K562 (cell line): Measurements from ENCODE around the gene TMEM150C. TPM values are rescaled to one million over a fixed set of nuclear protein-coding genes. Genes with fewer than 3 reads are reported as not detected.

Experiments
- ATAC-seq: fragments of 200-7000 bp; cut with Tn5 transposase; 3 replicates; pipeline ENCODE4 v1.9.1; 2020; ENCODE audit warnings: moderate library complexity
- BruUV-seq: library from RNA; stranded (reverse); fragments of 400-500 nt; replicated peaks from 2 replicates; lab custom pipeline; 2021; lab: Mats Ljungman, UMichigan
- CTCF ChIA-PET: fragments of 300-600 bp; formaldehyde crosslinking; extraction: SDS; loops from one replicate; lab custom pipeline; 2021; ENCODE audit warnings: low intra/inter-chr PET ratio; lab: Yijun Ruan, JAX
- POLR2A ChIA-PET: fragments of 300-600, 350-650 bp; sonication (Branson Sonifier 250); formaldehyde crosslinking; extraction: SDS; loops from one replicate; lab custom pipeline; 2021; ENCODE audit warnings: antibody characterized with exemption, inconsistent platforms; lab: Yijun Ruan, JAX
- DNase-seq, 4 experiments: peaks; one replicate each; pipeline versions ENCODE4 v3.0.0 to v3.0.0-alpha.2; 2011 to 2018; ENCODE audit warnings: low spot score in 3 of 4, mixed read lengths in 3 of 4; ENCODE audit errors: extremely low read depth in 1 of 4
- FAIRE-seq: peaks from 2 replicates; lab custom pipeline; 2011; peaks lifted over from hg19 to GRCh38; lab: Jason Lieb, UNC
- H2AFZ ChIP-seq: 2 replicates; pipeline ENCODE4 v1.6.0; 2011; ENCODE audit warnings: low read depth, low read length, control low read depth, inconsistent platforms
- H3K27ac ChIP-seq: fragments of 200-600 bp; 3 replicates; pipeline ENCODE4 v1.8.0; 2011; ENCODE audit warnings: low read depth, mild to moderate bottlenecking, control low read depth, inconsistent platforms, low read length, moderate library complexity, mixed read lengths; ENCODE audit errors: extremely low read depth
- H3K27me3 ChIP-seq, 2 experiments: fragments of 300-600 bp in 1 of 2; 2 replicates in 1 of 2; 3 replicates in 1 of 2; pipeline versions ENCODE4 v1.6.0 to v1.8.0; 2011; ENCODE audit warnings: inconsistent platforms in 2 of 2, low read length in 2 of 2, mild to moderate bottlenecking in 1 of 2, mixed read lengths in 1 of 2, moderate library complexity in 1 of 2; ENCODE audit not compliant: control insufficient read depth in 2 of 2, insufficient read depth in 2 of 2
- H3K36me3 ChIP-seq: fragments of 300-600 bp; 3 replicates; pipeline ENCODE4 v1.8.0; 2011; ENCODE audit warnings: mild to moderate bottlenecking, low read length, inconsistent platforms; ENCODE audit not compliant: control insufficient read depth, insufficient read depth
- H3K4me1 ChIP-seq, 2 experiments: fragments of 200-600 bp in 1 of 2; replicated peaks in 1 of 2; 2 replicates in 1 of 2; 3 replicates in 1 of 2; pipeline versions ENCODE4 v1.5.1 to v1.8.0; 2011; ENCODE audit warnings: inconsistent platforms in 2 of 2, low read length in 2 of 2, mild to moderate bottlenecking in 1 of 2, mixed read lengths in 1 of 2, moderate library complexity in 1 of 2; ENCODE audit not compliant: control insufficient read depth in 2 of 2, insufficient read depth in 2 of 2
- H3K4me2 ChIP-seq: 2 replicates; pipeline ENCODE4 v1.6.1; 2011; ENCODE audit warnings: low read length, control low read depth, inconsistent platforms, mixed read lengths; ENCODE audit not compliant: insufficient read depth
- H3K4me3 ChIP-seq: fragments of 200-600 bp; sonication (generic), shearing (Covaris generic); 2 replicates; pipeline ENCODE4 v1.5.1; 2016; ENCODE audit warnings: control low read depth, inconsistent platforms
- H3K79me2 ChIP-seq: fragments of 200-600 bp; 3 replicates; pipeline ENCODE4 v1.8.0; 2011; ENCODE audit warnings: low read length, inconsistent platforms; ENCODE audit not compliant: control insufficient read depth, insufficient read depth
- H3K9ac ChIP-seq, 2 experiments: 2 replicates each; pipeline versions ENCODE4 v1.6.0 to v1.6.1; 2011; ENCODE audit warnings: low read depth in 2 of 2, low read length in 2 of 2, control low read depth in 1 of 2, inconsistent platforms in 1 of 2, mild to moderate bottlenecking in 1 of 2, mixed read lengths in 1 of 2; ENCODE audit not compliant: insufficient read depth in 1 of 2
- H3K9me1 ChIP-seq: one replicate; pipeline ENCODE4 v1.6.0; 2011; ENCODE audit warnings: inconsistent platforms, mild to moderate bottlenecking, low read length, moderate library complexity; ENCODE audit not compliant: control insufficient read depth, insufficient read depth
- H3K9me3 ChIP-seq: replicated peaks from 2 replicates; pipeline ENCODE4 v1.5.1; 2011; ENCODE audit warnings: low read depth, low read length, inconsistent platforms; ENCODE audit not compliant: control insufficient read depth, insufficient read depth
- H4K20me1 ChIP-seq: replicated peaks from 2 replicates; pipeline ENCODE4 v1.6.1; 2011; ENCODE audit warnings: low read length, inconsistent platforms, mixed read lengths; ENCODE audit not compliant: control insufficient read depth, insufficient read depth
- CREB3 ChIP-seq: fragments of 450-650 bp; conservative IDR thresholded peaks from 2 replicates; pipeline ENCODE4 v1.6.1; 2016; ENCODE audit warnings: missing genetic modification characterization, low read depth, mild to moderate bottlenecking, missing compliant biosample characterization, moderate library complexity
- FOS ChIP-seq: IDR thresholded peaks from 3 replicates; pipeline ENCODE4 v1.6.1; 2011; ENCODE audit not compliant: insufficient read length; ENCODE audit errors: extremely low read depth
- HSF4 ChIP-seq: fragments of 250-450 bp; sonication (Bioruptor Pico); IDR thresholded peaks from 2 replicates; pipeline ENCODE4 v2.1.2; 2022; ENCODE audit warnings: mild to moderate bottlenecking, moderate library complexity, borderline replicate concordance
- MAZ ChIP-seq, 2 experiments: fragments of 450-650 bp in 1 of 2; sonication (generic) in 1 of 2; formaldehyde crosslinking; IDR thresholded peaks in 1 of 2; conservative IDR thresholded peaks in 1 of 2; 2 replicates each; pipeline versions ENCODE4 v1.4.0 to v1.5.0; 2020; ENCODE audit warnings: mild to moderate bottlenecking in 1 of 2, missing genetic modification reagents in 1 of 2
- MTA1 ChIP-seq: fragments of 450-650 bp; IDR thresholded peaks from 2 replicates; pipeline ENCODE4 v1.6.1; 2017; ENCODE audit warnings: borderline replicate concordance
- SMC3 ChIP-seq: conservative IDR thresholded peaks from 2 replicates; pipeline ENCODE4 v1.6.1; 2011; ENCODE audit warnings: low read depth, low read length, improper control_type of control experiment; ENCODE audit not compliant: insufficient read depth
- SP2 ChIP-seq: IDR thresholded peaks from 2 replicates; pipeline ENCODE4 v1.6.1; 2011; ENCODE audit warnings: mild to moderate bottlenecking, low read depth, low read length, moderate library complexity; ENCODE audit not compliant: poor library complexity, severe bottlenecking; ENCODE audit errors: extremely low read depth
- TCF7L2 ChIP-seq: fragments of 150-350 bp; IDR thresholded peaks from 2 replicates; pipeline ENCODE4 v1.6.1; 2016; ENCODE audit warnings: low read depth, mild to moderate bottlenecking, low read length, moderate library complexity
- ZFP36 ChIP-seq: fragments of 150-350 bp; IDR thresholded peaks from 2 replicates; pipeline ENCODE4 v1.6.1; 2018; ENCODE audit warnings: low read length, low read depth; ENCODE audit not compliant: partially characterized antibody
- ZNF217 ChIP-seq: sonication (generic); formaldehyde crosslinking; IDR thresholded peaks from 2 replicates; pipeline ENCODE4 v1.8.0; 2022; ENCODE audit warnings: mild to moderate bottlenecking, missing genetic modification reagents
- ZNF77 ChIP-seq: fragments of 250-450 bp; sonication (Bioruptor Pico); IDR thresholded peaks from 2 replicates; pipeline ENCODE4 v1.5.0; 2020
- WGBS: fragments of 100-300 bp; shearing (Covaris generic); methylation state at CpG from one replicate; pipeline ENCODE4 v1.1.6; 2016; ENCODE audit warnings: low coverage, mixed read lengths; ENCODE audit not compliant: insufficient coverage; ENCODE audit errors: missing lambda C conversion rate; 5-methylcytosine and 5-hydroxymethylcytosine counted together
- in situ Hi-C: fragments of 300-500 bp; cut with MboI; formaldehyde crosslinking; loops from 4 replicates; pipeline ENCODE4 v1.15.0; 2018; ENCODE audit warnings: inconsistent platforms, mixed read lengths
- intact Hi-C: fragments of 100-400 bp; cut with micrococcal nuclease; formaldehyde crosslinking; loops from 2 replicates; pipeline ENCODE4 v1.14.2; 2022
- polyA plus RNA-seq, 8 experiments: library from polyadenylated mRNA; depleted of rRNA in 4 of 8; stranded (reverse) in 5 of 8; unstranded in 3 of 8; fragments of >200 nt; fragmentation: Nextera tagmentation in 2 of 8; fragmentation: Illumina TruSeq in 1 of 8; extraction: Ambion mirVana in 2 of 8; extraction: Trizol in 1 of 8; gene quantifications; 2 replicates each; pipeline versions ENCODE4 v1.2.1 to v1.2.3, GENCODE V29; 2011 to 2014; ENCODE audit warnings: inconsistent platforms in 1 of 8, missing spikeins in 1 of 8
- total RNA-seq, 7 experiments: library from RNA; depleted of rRNA in 6 of 7; stranded (reverse); fragments of >200 nt in 6 of 7; fragmentation: Illumina TruSeq in 2 of 7; extraction: Trizol in 2 of 7; gene quantifications; 2 replicates each; pipeline versions ENCODE4 v1.2.1 to v1.2.3, GENCODE V29; 2011 to 2021; ENCODE audit warnings: low replicate concordance in 1 of 7
- TF ChIP-seq, protein P1 (sequence below): fragments of 450-650 bp; formaldehyde crosslinking; IDR thresholded peaks from 2 replicates; pipeline ENCODE4 v1.4.0; 2020; ENCODE audit warnings: mild to moderate bottlenecking, mixed read lengths
- TF ChIP-seq, protein P2 (sequence below): fragments of 250-450 bp; sonication (Bioruptor Pico); IDR thresholded peaks from 2 replicates; pipeline ENCODE4 v1.4.0; 2020; ENCODE audit warnings: mild to moderate bottlenecking, moderate library complexity

Gene TMEM150C
- total and polyA plus RNA-seq, 9 of the 15 experiments (the other 6 are each of a cell fraction or from before 2014, with no cell fraction given): 0.07 TPM; not detected in 8

DNA sequence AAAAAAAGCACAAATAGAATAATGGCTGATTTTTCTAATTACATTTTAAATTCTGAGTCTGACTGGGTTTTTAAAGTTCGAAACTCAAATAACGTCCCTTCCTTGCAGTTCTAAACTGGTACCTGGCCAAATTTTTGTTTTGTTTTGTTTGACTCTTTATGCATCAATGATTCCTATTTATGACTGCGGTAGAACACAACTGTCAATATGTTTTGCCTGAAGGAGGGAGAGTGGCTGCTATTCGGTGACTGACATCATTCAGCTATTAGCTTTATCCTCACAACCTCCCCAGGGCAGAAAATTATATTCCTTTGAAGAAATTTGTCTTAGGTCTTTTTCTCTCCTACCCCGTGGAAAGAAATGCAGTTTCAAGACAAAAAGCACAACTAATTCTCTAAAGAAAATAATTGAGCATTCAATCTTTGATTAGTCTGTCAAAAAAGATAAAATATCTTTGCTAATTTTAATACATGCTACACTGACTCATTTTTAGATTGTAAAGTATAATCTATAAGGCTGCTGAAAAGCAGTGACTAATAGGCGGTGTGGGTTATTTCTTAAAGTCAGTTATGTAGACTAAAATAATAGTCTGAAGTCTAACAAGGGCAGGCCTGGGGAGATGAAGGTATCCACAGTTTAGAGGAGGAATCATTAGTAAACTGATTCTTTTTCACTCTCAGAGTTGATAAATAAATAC lies 61.9 kb downstream of the TMEM150C start:
- FAIRE-seq (no peak), DNase-seq (no peak), ATAC-seq (no peak)
- in situ Hi-C loops: no loop called here
- no peak overlapping the region for H3K4me2 ChIP-seq
- no peak overlapping the region for H3K27ac ChIP-seq
- H3K4me3 ChIP-seq: no peak overlapping the region
- intact Hi-C loops: no loop called here
- POLR2A ChIA-PET: interaction anchor here (0.6 to 1.8 kb wide), 2 partner anchors 14 to 60 kb away, joined by 4 to 5 read pairs; no protein-coding TSS in a partner anchor
- H3K9ac ChIP-seq: no peak overlapping the region
- peaks cover 23 to 38% of the 10 kb centered on the region in 2 experiments for H3K27me3 ChIP-seq
- no peaks in the 10 kb centered on the region for H3K9me1 ChIP-seq
- H3K79me2 ChIP-seq: no peaks in the 10 kb centered on the region
- no peaks in the 10 kb centered on the region for H3K36me3 ChIP-seq
- 0% methylated on average over 6 of the region's 6 CpGs for WGBS
- BruUV-seq: no TSS peak
- TF ChIP-seq, protein P1, sequence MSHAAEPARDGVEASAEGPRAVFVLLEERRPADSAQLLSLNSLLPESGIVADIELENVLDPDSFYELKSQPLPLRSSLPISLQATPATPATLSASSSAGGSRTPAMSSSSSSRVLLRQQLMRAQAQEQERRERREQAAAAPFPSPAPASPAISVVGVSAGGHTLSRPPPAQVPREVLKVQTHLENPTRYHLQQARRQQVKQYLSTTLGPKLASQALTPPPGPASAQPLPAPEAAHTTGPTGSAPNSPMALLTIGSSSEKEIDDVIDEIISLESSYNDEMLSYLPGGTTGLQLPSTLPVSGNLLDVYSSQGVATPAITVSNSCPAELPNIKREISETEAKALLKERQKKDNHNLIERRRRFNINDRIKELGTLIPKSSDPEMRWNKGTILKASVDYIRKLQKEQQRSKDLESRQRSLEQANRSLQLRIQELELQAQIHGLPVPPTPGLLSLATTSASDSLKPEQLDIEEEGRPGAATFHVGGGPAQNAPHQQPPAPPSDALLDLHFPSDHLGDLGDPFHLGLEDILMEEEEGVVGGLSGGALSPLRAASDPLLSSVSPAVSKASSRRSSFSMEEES (CRISPR knock-in tag): no peak
- no peak for TF ChIP-seq MTA1
- no peak for TF ChIP-seq TCF7L2
- TF ChIP-seq SP2: no peak
- no peak for TF ChIP-seq ZNF77 (CRISPR knock-in tag)
- TF ChIP-seq SMC3: no peak
- no peak for TF ChIP-seq ZNF217
- TF ChIP-seq HSF4 (CRISPR knock-in tag): no peak
- TF ChIP-seq, protein P2, sequence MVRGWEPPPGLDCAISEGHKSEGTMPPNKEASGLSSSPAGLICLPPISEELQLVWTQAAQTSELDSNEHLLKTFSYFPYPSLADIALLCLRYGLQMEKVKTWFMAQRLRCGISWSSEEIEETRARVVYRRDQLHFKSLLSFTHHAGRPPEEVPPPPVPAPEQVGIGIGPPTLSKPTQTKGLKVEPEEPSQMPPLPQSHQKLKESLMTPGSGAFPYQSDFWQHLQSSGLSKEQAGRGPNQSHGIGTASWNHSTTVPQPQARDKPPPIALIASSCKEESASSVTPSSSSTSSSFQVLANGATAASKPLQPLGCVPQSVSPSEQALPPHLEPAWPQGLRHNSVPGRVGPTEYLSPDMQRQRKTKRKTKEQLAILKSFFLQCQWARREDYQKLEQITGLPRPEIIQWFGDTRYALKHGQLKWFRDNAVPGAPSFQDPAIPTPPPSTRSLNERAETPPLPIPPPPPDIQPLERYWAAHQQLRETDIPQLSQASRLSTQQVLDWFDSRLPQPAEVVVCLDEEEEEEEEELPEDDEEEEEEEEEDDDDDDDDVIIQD (CRISPR knock-in tag): no peak
- no peak for TF ChIP-seq FOS
- no peak for TF ChIP-seq MAZ (CRISPR knock-in tag; conservative IDR thresholded peaks at IDR 0.05 in 1 of 2, IDR thresholded peaks at IDR 0.05 in 1 of 2)
- TF ChIP-seq CREB3 (tag): no peak
- no peak for TF ChIP-seq ZFP36
- CTCF ChIA-PET: no interaction called here
- no peaks in the 10 kb centered on the region; the same call in 1 of the 2 replicates for H3K9me3 ChIP-seq
- no peak overlapping the region for H2AFZ ChIP-seq
- no peaks in the 10 kb centered on the region for H3K4me1 ChIP-seq
- no peaks in the 10 kb centered on the region for H4K20me1 ChIP-seq
